GM12872 (cell line): ENCODE results near the gene LEO1.

Experiments used
- TF ChIP-seq, protein P1 (sequence below): IDR thresholded peaks from 3 replicates; pipeline ENCODE4 v1.5.1; 2011; ENCODE audit warnings: low read depth, mild to moderate bottlenecking, low read length, moderate library complexity; ENCODE audit not compliant: insufficient read depth

Gene LEO1

GRCh38 chr15:51991141-51991540 lies 19.6 kb upstream of the LEO1 start:
- TF ChIP-seq, protein P1, sequence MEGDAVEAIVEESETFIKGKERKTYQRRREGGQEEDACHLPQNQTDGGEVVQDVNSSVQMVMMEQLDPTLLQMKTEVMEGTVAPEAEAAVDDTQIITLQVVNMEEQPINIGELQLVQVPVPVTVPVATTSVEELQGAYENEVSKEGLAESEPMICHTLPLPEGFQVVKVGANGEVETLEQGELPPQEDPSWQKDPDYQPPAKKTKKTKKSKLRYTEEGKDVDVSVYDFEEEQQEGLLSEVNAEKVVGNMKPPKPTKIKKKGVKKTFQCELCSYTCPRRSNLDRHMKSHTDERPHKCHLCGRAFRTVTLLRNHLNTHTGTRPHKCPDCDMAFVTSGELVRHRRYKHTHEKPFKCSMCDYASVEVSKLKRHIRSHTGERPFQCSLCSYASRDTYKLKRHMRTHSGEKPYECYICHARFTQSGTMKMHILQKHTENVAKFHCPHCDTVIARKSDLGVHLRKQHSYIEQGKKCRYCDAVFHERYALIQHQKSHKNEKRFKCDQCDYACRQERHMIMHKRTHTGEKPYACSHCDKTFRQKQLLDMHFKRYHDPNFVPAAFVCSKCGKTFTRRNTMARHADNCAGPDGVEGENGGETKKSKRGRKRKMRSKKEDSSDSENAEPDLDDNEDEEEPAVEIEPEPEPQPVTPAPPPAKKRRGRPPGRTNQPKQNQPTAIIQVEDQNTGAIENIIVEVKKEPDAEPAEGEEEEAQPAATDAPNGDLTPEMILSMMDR, result no peak

DNA sequence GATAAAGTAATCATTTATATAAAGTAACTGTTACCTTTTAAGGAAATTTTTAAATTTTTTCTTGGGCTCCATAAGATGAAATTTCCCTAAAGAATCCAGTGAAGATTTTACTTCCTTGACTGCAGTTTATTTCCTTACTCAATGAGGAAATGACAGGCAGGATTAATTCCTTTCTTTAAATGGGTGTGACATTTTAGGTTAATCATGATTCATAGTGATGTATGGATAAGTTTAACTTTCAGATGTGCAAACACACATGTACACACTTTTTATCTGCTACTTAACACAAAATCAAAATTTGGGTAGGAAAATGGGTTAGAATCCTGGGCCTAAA lies 11.2 kb upstream of the LEO1 start:
- TF ChIP-seq, protein P1, result no peak

DNA sequence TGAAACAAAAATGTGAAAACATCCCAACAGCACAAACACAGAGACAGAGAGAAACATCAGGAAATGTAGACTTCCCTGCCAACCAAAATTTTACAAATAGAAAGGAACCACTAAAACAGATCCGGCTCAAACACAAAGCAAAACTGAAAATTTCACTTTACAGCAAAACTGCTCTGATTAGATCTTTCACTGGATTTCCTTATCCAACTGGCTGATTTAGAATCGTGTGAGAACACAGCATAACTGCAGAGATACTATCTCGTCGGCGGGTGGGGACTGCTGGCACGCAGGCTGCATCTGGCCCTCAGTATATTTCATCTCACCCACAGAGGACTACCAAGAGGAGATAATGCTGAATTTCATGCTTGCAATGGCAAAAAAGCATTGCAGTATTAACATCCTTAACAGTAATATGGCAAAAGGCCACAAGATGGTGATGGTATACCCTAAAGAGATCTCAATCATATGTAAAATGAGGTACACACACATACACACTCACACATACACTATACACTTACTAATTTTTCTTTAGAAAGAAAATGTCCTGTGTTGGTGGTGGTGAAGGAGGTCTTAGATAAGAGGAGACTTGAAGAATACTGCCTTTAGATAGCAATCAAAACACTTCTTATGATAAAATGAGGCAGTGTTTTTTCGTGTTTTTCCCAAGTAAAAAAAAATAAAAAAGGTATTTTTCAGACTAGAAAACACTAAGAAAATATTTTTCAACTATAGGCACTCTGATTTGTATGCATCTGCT lies 10.6 kb upstream of the LEO1 start:
- TF ChIP-seq, protein P1, result peak; percentile 65

- TF ChIP-seq, protein P1, result no peak
Observed at GRCh38 chr15:51973775-51974174, 2.2 kb upstream of the LEO1 start.

GRCh38 chr15:51973220-51973619 lies 1.6 kb upstream of the LEO1 start:
- TF ChIP-seq, protein P1, result no peak

- TF ChIP-seq, protein P1, result no peak
Observed at GRCh38 chr15:51971032-51971374, 575 bp downstream of the LEO1 start.

DNA sequence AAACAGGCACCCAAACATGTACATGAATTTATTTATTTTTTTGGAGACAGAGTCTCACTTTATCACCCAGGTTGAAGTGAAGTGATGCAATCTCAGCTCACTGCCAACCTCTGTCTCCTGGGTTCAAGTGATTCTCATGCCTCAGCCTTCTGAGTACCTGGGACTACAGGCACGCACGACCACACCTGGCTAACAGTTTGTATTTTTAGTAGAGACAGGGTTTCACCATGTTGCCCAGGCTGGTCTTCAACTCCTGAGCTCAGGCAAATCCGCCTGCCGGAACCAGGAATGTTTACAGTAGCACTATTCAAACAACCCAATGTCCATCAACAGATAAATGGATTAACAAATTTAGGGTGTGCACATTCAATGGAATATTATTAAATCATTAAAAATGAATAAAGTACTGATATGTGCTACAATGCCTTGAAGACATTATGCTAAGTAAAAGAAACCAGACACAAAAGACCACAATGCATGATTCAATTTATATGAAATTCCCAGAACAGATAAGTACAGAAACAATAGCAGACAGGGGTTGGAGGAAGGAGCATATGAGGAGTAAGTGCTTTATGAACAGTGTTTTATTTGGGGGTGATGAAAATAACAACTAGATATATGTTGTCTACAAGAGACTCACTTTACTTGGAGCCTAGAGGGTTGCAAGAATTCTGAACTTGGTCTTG lies 1.3 kb downstream of the LEO1 start:
- TF ChIP-seq, protein P1, result no peak
